Vagina (tissue), 2 donors: ENCODE measurements around the gene B3GALT5. TPM values are rescaled to one million over a fixed set of nuclear protein-coding genes. Genes with fewer than 3 reads are reported as not detected.

ENCODE experiments used
- DNase-seq, 2 donors: peaks; one replicate each; pipeline ENCODE4 v3.0.0-alpha.2; 2017; ENCODE audit errors: extremely low spot score in 2 of 2
- H3K27ac ChIP-seq: fragments of 200-600 bp; sonication (generic); one replicate; pipeline ENCODE4 v1.5.1; 2019
- H3K27me3 ChIP-seq: fragments of 200-600 bp; sonication (generic); one replicate; pipeline ENCODE4 v1.5.1; 2019
- H3K36me3 ChIP-seq, 2 donors: fragments of 200-600 bp; sonication (generic); one replicate each; pipeline ENCODE4 v1.5.1; 2017 to 2019
- H3K4me1 ChIP-seq: fragments of 200-600 bp; sonication (generic); one replicate; pipeline ENCODE4 v1.5.1; 2019
- H3K4me3 ChIP-seq, 2 donors: fragments of 200-600 bp; sonication (generic); 1 replicate in 1 of 2; 2 replicates in 1 of 2; pipeline ENCODE4 v1.5.1; 2016 to 2019
- H3K9me3 ChIP-seq: fragments of 200-600 bp; sonication (generic); one replicate; pipeline ENCODE4 v1.5.1; 2019
- POLR2A ChIP-seq, 2 donors: fragments of 450-650 bp; IDR thresholded peaks; one replicate each; pipeline ENCODE4 v1.6.1; 2017; ENCODE audit warnings: antibody characterized with exemption in 2 of 2, mild to moderate bottlenecking in 2 of 2, moderate library complexity in 2 of 2
- POLR2AphosphoS5 ChIP-seq, 2 donors: sonication (generic); formaldehyde crosslinking; IDR thresholded peaks; one replicate each; pipeline ENCODE4 v1.9.0; 2017; ENCODE audit warnings: antibody characterized with exemption in 2 of 2, mild to moderate bottlenecking in 2 of 2, low read depth in 1 of 2; ENCODE audit not compliant: insufficient read depth in 1 of 2
- intact Hi-C: fragments of 100-400 bp; cut with DNase I; formaldehyde crosslinking; loops from one replicate; pipeline ENCODE4 v1.15.1; 2023
- total RNA-seq: library from RNA; depleted of rRNA; stranded (reverse); fragments of >200 nt; gene quantifications from one replicate; pipeline ENCODE4 v1.2.3, GENCODE V29; 2016
- TF ChIP-seq, protein P1 (sequence below), 3 experiments: fragments of 450-650 bp in 2 of 3; fragments of 200-600 bp in 1 of 3; sonication (generic) in 1 of 3; IDR thresholded peaks; one replicate each; pipeline ENCODE4 v1.5.1; 2017 to 2019; ENCODE audit warnings: antibody characterized with exemption in 3 of 3, mild to moderate bottlenecking in 2 of 3, moderate library complexity in 2 of 3

The B3GALT5 gene
- total RNA-seq, 1 donor from 2014 or later = 1.5 TPM

DNA sequence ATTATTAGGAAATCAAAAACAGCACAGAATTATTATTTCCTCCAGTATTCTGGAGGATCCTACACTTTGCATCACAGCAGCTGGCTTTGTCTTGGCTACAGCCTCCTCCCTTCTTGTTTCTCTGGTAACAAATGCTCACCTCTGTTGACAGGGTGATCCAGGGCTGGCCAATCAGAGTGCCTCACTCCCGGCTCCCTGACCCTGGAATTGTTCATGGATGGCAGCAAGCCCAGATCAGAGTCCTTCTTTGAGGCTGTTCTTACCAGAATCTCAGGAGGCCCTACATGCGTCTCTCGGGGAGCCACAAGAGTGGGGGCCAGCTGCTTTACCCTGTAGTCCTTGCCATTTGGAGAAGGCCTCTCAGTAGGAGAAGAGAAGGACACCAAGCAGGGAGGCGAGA is 83.9 kb downstream of the B3GALT5 start:
- H3K9me3 ChIP-seq = no peaks in the 10 kb centered on the region
- intact Hi-C loops = no loop called here
- H3K27me3 ChIP-seq = no peaks in the 10 kb centered on the region
- DNase-seq = no peak
- H3K4me1 ChIP-seq = no peaks in the 10 kb centered on the region
- no peaks in the 10 kb centered on the region for H3K36me3 ChIP-seq
- TF ChIP-seq POLR2A (IDR thresholded peaks at IDR 0.05) (no peak), POLR2AphosphoS5 (IDR thresholded peaks at IDR 0.05; ENCODE audit: insufficient read depth in 1 of 2, low read depth in 1 of 2) (no peak)
- TF ChIP-seq, protein P1, sequence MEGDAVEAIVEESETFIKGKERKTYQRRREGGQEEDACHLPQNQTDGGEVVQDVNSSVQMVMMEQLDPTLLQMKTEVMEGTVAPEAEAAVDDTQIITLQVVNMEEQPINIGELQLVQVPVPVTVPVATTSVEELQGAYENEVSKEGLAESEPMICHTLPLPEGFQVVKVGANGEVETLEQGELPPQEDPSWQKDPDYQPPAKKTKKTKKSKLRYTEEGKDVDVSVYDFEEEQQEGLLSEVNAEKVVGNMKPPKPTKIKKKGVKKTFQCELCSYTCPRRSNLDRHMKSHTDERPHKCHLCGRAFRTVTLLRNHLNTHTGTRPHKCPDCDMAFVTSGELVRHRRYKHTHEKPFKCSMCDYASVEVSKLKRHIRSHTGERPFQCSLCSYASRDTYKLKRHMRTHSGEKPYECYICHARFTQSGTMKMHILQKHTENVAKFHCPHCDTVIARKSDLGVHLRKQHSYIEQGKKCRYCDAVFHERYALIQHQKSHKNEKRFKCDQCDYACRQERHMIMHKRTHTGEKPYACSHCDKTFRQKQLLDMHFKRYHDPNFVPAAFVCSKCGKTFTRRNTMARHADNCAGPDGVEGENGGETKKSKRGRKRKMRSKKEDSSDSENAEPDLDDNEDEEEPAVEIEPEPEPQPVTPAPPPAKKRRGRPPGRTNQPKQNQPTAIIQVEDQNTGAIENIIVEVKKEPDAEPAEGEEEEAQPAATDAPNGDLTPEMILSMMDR (IDR thresholded peaks at IDR 0.05) = no peak
- H3K27ac ChIP-seq = no peak overlapping the region
- no peak overlapping the region for H3K4me3 ChIP-seq

DNA sequence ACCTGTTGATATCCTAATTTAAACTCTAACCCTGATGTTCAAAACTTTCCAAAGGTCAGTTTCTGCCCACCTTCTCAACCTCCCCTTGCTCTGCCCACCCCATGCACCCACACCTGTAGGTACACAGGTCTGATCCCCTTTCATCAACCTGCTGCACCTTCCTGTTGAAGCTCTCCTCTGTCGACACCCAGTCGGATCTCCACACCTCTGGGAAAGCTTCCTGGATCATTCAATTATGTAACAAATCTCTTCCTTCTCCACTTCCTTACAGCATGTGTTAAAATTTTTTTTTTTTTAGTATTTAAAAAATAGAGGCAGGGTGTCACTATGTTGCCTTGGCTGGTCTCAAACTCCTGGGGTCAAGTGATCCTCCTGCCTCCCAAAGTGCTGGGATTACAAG is 87.6 kb downstream of the B3GALT5 start:
- H3K4me3 ChIP-seq = no peak overlapping the region
- intact Hi-C loops = no loop called here
- no peak overlapping the region for H3K27ac ChIP-seq
- no peaks in the 10 kb centered on the region for H3K36me3 ChIP-seq
- no peak for DNase-seq
- no peaks in the 10 kb centered on the region for H3K9me3 ChIP-seq
- TF ChIP-seq POLR2AphosphoS5 (IDR thresholded peaks at IDR 0.05; ENCODE audit: insufficient read depth in 1 of 2, low read depth in 1 of 2) (no peak), POLR2A (IDR thresholded peaks at IDR 0.05) (no peak)
- TF ChIP-seq, protein P1 (IDR thresholded peaks at IDR 0.05) = no peak
- H3K4me1 ChIP-seq = no peaks in the 10 kb centered on the region
- H3K27me3 ChIP-seq = no peaks in the 10 kb centered on the region

DNA sequence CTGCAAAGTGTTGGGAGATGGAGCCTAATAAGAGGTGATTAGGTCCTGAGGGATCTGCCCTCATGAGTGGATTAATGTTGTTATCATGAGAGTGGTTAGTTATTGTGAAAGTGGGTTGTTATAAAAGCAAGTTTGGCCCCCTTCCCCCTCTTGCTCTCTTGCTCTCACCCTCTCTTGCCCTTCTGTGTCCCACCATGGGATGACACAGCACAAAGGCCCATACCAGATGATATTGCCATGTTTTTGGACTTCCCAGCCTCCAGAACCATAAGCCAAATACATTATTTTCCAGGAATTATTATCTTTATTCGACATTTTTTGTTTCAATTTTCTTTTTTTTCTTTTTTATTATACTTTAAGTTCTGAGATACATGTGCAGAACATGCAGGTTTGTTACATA is 90.8 kb downstream of the B3GALT5 start:
- intact Hi-C loops = no loop called here
- DNase-seq = no peak
- Histone ChIP-seq H3K36me3 (no peaks in the 10 kb centered on the region), H3K4me3 (no peak overlapping the region), H3K27me3 (no peaks in the 10 kb centered on the region), H3K4me1 (no peaks in the 10 kb centered on the region), H3K9me3 (no peaks in the 10 kb centered on the region), H3K27ac (no peak overlapping the region)
- TF ChIP-seq POLR2AphosphoS5 (IDR thresholded peaks at IDR 0.05; ENCODE audit: insufficient read depth in 1 of 2, low read depth in 1 of 2) (no peak), POLR2A (IDR thresholded peaks at IDR 0.05) (no peak)
- TF ChIP-seq, protein P1 (IDR thresholded peaks at IDR 0.05) = no peak

DNA sequence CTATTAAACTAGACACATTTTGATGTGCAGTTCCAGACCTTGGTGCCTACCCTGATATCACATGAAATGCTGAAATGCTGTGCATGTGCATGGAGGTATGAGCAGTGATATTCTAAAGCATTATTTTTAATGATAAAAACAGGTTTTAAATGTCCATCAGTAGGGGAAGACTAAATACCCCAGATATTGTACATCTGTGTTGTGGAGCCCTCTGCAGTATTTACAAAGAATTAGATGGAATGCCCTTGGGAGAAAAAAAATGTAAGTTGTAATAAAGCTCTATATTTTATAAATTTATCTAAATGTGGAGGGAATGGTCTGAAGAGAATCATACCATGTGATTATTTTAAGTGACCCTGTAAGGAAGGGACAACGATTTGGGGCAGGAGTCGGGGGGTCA is 93.1 kb downstream of the B3GALT5 start:
- H3K36me3 ChIP-seq = no peaks in the 10 kb centered on the region
- no peak overlapping the region for H3K27ac ChIP-seq
- intact Hi-C loops = no loop called here
- H3K27me3 ChIP-seq = no peaks in the 10 kb centered on the region
- no peak overlapping the region for H3K4me3 ChIP-seq
- TF ChIP-seq, protein P1 (IDR thresholded peaks at IDR 0.05) = no peak
- TF ChIP-seq POLR2AphosphoS5 (IDR thresholded peaks at IDR 0.05; ENCODE audit: insufficient read depth in 1 of 2, low read depth in 1 of 2) = no peak
- no peak for TF ChIP-seq POLR2A (IDR thresholded peaks at IDR 0.05)
- H3K4me1 ChIP-seq = no peaks in the 10 kb centered on the region
- DNase-seq = no peak
- no peaks in the 10 kb centered on the region for H3K9me3 ChIP-seq

DNA sequence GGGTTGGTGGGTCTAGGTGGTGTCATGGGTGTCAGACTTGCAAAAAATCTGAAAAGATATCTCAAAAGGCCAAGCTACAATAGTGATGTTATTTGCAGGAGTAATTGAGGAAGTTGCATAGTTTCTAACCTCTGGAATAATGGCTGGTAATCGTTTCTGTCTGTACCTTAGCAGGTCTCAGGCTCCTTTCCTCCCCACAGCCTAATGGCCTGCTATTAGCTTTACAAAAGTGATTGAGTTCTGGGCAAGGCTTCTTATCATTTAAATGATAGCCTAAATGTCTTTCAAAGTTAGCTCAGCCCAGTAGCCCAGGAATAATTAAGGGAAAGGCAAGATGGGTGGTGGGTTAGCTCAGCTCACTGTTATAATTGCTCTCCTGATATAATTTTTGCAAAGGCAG is 94.6 kb downstream of the B3GALT5 start:
- H3K4me1 ChIP-seq = no peaks in the 10 kb centered on the region
- H3K27me3 ChIP-seq = no peaks in the 10 kb centered on the region
- intact Hi-C loops = no loop called here
- no peak overlapping the region for H3K27ac ChIP-seq
- TF ChIP-seq, protein P1 (IDR thresholded peaks at IDR 0.05) = no peak
- TF ChIP-seq POLR2AphosphoS5 (IDR thresholded peaks at IDR 0.05; ENCODE audit: insufficient read depth in 1 of 2, low read depth in 1 of 2) (no peak), POLR2A (IDR thresholded peaks at IDR 0.05) (no peak)
- no peaks in the 10 kb centered on the region for H3K9me3 ChIP-seq
- H3K4me3 ChIP-seq = no peak overlapping the region
- no peak for DNase-seq
- H3K36me3 ChIP-seq = no peaks in the 10 kb centered on the region
